PFSK-1 (cell line): Measurements from ENCODE around the gene RFX4.

Source experiments
- FOXP2 ChIP-seq: optimal IDR thresholded peaks from 2 replicates; pipeline ENCODE3; 2011; ENCODE audit warnings: borderline replicate concordance, control low read depth, inconsistent platforms; ENCODE audit not compliant: insufficient read depth; ENCODE audit errors: extremely low read length, extremely low read depth
- POLR2AphosphoS5 ChIP-seq: IDR thresholded peaks from 2 replicates; pipeline ENCODE4 v1.6.1; 2012; ENCODE audit warnings: low read depth, mild to moderate bottlenecking, control low read depth, low read length, moderate library complexity
- SIN3A ChIP-seq: IDR thresholded peaks from 2 replicates; pipeline ENCODE4 v1.6.1; 2012; ENCODE audit warnings: mild to moderate bottlenecking, low read length, moderate library complexity, borderline replicate concordance; ENCODE audit not compliant: insufficient read depth
- TAF1 ChIP-seq: IDR thresholded peaks from 2 replicates; pipeline ENCODE4 v1.6.1; 2012; ENCODE audit warnings: low read length, control low read depth, borderline replicate concordance; ENCODE audit not compliant: insufficient read depth
- TF ChIP-seq, protein P1 (sequence below), 2 experiments: IDR thresholded peaks; 2 replicates each; pipeline versions ENCODE4 v1.6.1 to v1.8.0; 2011 to 2012; ENCODE audit warnings: low read depth in 2 of 2, low read length in 2 of 2, control low read depth in 1 of 2, inconsistent platforms in 1 of 2, mild to moderate bottlenecking in 1 of 2, moderate library complexity in 1 of 2; ENCODE audit not compliant: insufficient read depth in 1 of 2

The RFX4 gene

DNA sequence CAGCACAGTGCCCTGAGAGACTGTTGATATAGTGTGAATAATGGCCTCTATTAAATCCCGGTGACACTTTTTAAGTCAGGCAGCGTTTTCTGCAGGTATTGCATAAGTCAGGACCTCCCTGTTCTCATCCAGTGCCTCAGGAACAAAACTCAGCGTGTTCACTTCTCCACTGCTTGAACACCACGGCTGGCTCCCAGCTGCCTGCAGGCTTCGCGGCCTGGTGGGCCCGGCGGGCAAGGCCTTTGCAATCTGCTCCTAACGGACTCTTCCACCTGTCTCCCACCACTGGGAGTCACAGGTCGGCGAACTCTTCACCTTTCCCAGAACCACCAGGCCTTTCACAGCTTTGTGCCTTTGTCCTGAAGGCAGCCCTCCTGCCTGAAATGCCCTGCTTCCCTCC lies 18.7 kb downstream of the RFX4 start:
- TF ChIP-seq POLR2AphosphoS5, result no peak

DNA sequence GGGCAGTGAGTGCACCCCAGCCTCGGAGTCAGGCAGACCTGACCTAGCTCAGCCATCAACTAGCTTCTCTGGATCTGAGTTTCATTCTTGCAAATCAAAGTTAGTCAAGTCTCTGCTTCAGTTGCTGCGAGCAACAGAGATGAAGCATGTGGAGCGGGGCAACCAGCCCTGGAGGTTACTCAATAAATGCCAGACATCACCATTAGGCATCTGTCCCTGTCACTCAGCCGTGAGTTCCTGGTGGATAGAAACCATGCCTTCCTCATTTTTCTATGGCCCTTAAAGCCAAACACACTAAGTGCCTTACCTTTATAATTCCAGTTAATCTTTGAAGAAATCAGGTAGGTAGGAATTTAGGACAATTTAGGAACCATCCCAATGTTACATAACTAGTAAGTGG lies 19.3 kb downstream of the RFX4 start:
- TF ChIP-seq FOXP2 (no peak), TAF1 (no peak), POLR2AphosphoS5 (no peak), SIN3A (no peak)
- TF ChIP-seq, protein P1, sequence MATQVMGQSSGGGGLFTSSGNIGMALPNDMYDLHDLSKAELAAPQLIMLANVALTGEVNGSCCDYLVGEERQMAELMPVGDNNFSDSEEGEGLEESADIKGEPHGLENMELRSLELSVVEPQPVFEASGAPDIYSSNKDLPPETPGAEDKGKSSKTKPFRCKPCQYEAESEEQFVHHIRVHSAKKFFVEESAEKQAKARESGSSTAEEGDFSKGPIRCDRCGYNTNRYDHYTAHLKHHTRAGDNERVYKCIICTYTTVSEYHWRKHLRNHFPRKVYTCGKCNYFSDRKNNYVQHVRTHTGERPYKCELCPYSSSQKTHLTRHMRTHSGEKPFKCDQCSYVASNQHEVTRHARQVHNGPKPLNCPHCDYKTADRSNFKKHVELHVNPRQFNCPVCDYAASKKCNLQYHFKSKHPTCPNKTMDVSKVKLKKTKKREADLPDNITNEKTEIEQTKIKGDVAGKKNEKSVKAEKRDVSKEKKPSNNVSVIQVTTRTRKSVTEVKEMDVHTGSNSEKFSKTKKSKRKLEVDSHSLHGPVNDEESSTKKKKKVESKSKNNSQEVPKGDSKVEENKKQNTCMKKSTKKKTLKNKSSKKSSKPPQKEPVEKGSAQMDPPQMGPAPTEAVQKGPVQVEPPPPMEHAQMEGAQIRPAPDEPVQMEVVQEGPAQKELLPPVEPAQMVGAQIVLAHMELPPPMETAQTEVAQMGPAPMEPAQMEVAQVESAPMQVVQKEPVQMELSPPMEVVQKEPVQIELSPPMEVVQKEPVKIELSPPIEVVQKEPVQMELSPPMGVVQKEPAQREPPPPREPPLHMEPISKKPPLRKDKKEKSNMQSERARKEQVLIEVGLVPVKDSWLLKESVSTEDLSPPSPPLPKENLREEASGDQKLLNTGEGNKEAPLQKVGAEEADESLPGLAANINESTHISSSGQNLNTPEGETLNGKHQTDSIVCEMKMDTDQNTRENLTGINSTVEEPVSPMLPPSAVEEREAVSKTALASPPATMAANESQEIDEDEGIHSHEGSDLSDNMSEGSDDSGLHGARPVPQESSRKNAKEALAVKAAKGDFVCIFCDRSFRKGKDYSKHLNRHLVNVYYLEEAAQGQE (IDR thresholded peaks at IDR 0.05; ENCODE audit: insufficient read depth in 1 of 2, low read depth in 2 of 2, low read length in 2 of 2), result no peak

DNA sequence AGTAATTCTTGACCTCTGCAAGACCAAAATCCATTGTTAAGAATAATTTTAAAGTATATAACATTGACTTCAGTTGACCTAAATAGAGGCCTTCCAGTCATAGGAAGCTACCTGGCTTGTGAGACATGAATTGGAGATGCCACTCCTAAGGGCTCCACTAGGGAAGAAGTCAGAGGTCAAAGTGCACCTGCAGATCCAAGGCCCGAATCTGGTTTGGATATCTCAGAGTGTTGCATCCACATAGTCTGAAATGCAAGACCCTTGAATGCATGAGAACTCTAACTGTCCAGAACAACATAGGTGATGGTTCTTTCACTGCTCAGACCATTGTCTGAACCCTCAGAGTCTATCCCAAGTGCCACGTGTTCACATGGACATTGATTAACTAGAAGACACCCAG lies 22.4 kb downstream of the RFX4 start:
- no peak for TF ChIP-seq POLR2AphosphoS5
- TF ChIP-seq, protein P1 (IDR thresholded peaks at IDR 0.05; ENCODE audit: insufficient read depth in 1 of 2, low read depth in 2 of 2, low read length in 2 of 2), result no peak
- no peak for TF ChIP-seq FOXP2
- no peak for TF ChIP-seq SIN3A
- no peak for TF ChIP-seq TAF1

DNA sequence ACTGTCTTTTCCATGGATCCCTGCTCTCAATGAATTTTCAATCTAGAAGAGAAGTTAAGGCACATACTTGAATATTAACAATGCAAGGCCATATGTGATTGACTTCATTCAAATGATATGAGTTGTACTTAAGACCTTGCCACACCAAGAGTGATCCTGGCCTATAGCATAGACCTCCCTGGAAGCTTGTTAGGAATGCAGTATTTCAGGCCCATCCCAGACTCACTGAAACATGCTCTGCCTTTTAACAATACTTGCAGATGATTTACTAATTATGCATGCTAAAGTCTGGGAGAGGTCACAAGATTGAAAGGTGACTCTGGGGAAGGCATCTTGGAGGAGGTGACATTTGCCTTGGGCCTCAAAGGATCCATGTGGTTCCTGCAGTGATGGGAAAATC lies 43.2 kb downstream of the RFX4 start:
- no peak for TF ChIP-seq SIN3A
- no peak for TF ChIP-seq TAF1
- no peak for TF ChIP-seq FOXP2
- TF ChIP-seq POLR2AphosphoS5, result no peak
- TF ChIP-seq, protein P1 (IDR thresholded peaks at IDR 0.05; ENCODE audit: insufficient read depth in 1 of 2, low read depth in 2 of 2, low read length in 2 of 2), result no peak

DNA sequence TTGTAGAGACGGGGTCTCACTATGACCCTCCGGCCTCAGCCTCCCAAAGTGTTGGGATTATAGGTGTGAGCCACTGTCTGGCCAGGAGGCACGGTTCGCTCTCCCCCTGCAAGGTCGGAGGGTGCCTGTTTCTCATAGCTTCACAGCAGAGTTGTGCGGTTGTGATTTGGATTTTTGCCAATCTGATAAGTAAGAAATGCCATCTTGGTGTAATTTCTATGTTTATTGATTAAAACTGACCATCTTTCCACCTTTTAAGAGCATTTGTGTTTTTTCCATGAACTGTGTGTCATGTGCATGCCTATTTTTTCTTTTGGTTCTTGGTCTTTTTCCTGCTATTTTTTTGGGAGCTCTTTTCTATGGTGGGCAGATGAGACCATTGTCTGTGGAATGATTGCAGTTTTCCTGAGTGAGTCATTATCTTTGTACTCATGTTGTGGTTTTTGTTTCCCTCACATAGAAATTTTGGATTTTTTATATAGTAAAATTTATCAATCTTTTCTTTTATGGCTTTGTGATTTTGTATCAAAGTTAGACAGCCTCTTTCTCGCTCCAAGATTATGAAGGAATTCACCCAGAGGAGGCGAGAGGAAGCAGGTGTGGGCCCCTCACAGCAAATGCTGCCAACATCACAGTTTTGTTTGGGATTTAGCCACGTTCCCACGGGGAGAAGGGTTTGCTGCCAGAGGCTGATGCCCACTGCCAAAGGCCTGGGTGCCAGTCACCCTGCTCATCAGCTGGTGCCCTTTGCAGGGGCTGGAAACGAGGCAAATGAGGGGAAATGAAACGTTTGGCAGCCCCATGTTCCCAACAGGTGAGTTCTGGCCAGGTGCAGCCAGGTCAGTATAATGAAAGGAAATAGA lies 47.2 kb downstream of the RFX4 start:
- TF ChIP-seq SIN3A, result no peak
- no peak for TF ChIP-seq POLR2AphosphoS5
- TF ChIP-seq FOXP2, result no peak
- TF ChIP-seq TAF1, result no peak
- TF ChIP-seq, protein P1 (IDR thresholded peaks at IDR 0.05; ENCODE audit: insufficient read depth in 1 of 2, low read depth in 2 of 2, low read length in 2 of 2), result no peak
